Liver (tissue), 9 donors: ENCODE measurements around the gene GALNTL6. TPM values are rescaled to one million over a fixed set of nuclear protein-coding genes. Genes with fewer than 3 reads are reported as not detected.

ENCODE experiments used
- DNase-seq: peaks from one replicate; pipeline ENCODE4 v3.0.0-alpha.2; 2017; ENCODE audit warnings: low spot score
- H3K27ac ChIP-seq, 2 donors: one replicate each; pipeline ENCODE4 v1.7.0; 2013; ENCODE audit warnings: inconsistent platforms in 2 of 2, low read length in 2 of 2, control low read depth in 1 of 2, low read depth in 1 of 2, mild to moderate bottlenecking in 1 of 2
- H3K27me3 ChIP-seq, 4 donors: one replicate each; pipeline versions ENCODE4 v1.6.1 to v1.7.0; 2013; ENCODE audit warnings: low read length in 3 of 4, inconsistent platforms in 1 of 4, mild to moderate bottlenecking in 1 of 4, moderate library complexity in 1 of 4; ENCODE audit not compliant: control insufficient read depth in 4 of 4, insufficient read depth in 4 of 4
- H3K36me3 ChIP-seq, 4 donors: one replicate each; pipeline versions ENCODE4 v1.6.1 to v1.7.0; 2013; ENCODE audit warnings: low read length in 3 of 4, mild to moderate bottlenecking in 3 of 4, low read depth in 1 of 4, moderate library complexity in 1 of 4; ENCODE audit not compliant: control insufficient read depth in 4 of 4, insufficient read depth in 3 of 4
- H3K4me1 ChIP-seq, 4 donors: one replicate each; pipeline versions ENCODE4 v1.6.1 to v1.7.0; 2013; ENCODE audit warnings: low read length in 3 of 4, mild to moderate bottlenecking in 3 of 4, moderate library complexity in 1 of 4; ENCODE audit not compliant: control insufficient read depth in 4 of 4, insufficient read depth in 4 of 4
- H3K4me3 ChIP-seq, 3 donors: one replicate each; pipeline versions ENCODE4 v1.6.1 to v1.7.0; 2013; ENCODE audit warnings: low read length in 3 of 3, control low read depth in 1 of 3, low read depth in 1 of 3, mild to moderate bottlenecking in 1 of 3
- H3K9ac ChIP-seq, 2 donors: one replicate each; pipeline ENCODE4 v1.7.0; 2013; ENCODE audit warnings: low read length in 2 of 2, mild to moderate bottlenecking in 2 of 2, moderate library complexity in 2 of 2, control low read depth in 1 of 2, low read depth in 1 of 2
- H3K9me3 ChIP-seq, 4 donors: one replicate each; pipeline versions ENCODE4 v1.6.1 to v1.7.0; 2013; ENCODE audit warnings: low read length in 3 of 4; ENCODE audit not compliant: control insufficient read depth in 4 of 4
- ATF3 ChIP-seq: IDR thresholded peaks from 2 replicates; pipeline ENCODE4 v1.6.1; 2016; ENCODE audit warnings: antibody characterized with exemption
- CTCF ChIP-seq: fragments of 150-350 bp; IDR thresholded peaks from 2 replicates; pipeline ENCODE4 v1.5.1; 2017; ENCODE audit warnings: improper control_type of control experiment, low read depth, low read length; ENCODE audit not compliant: missing input control
- EGR1 ChIP-seq, 2 donors: IDR thresholded peaks; 2 replicates each; pipeline ENCODE4 v1.6.1; 2016 to 2018; ENCODE audit warnings: antibody characterized with exemption in 2 of 2, low read depth in 2 of 2
- GABPA ChIP-seq, 2 donors: IDR thresholded peaks in 1 of 2; conservative IDR thresholded peaks in 1 of 2; 2 replicates each; pipeline ENCODE4 v1.6.1; 2016; ENCODE audit warnings: antibody characterized with exemption in 2 of 2, mild to moderate bottlenecking in 1 of 2, moderate library complexity in 1 of 2
- JUND ChIP-seq, 2 donors: IDR thresholded peaks; 2 replicates each; pipeline ENCODE4 v1.6.1; 2016; ENCODE audit warnings: antibody characterized with exemption in 2 of 2
- NR2F2 ChIP-seq: IDR thresholded peaks from 2 replicates; pipeline ENCODE4 v1.6.1; 2016; ENCODE audit warnings: antibody characterized with exemption
- RAD21 ChIP-seq, 2 donors: IDR thresholded peaks; 2 replicates each; pipeline ENCODE4 v1.6.1; 2016; ENCODE audit warnings: antibody characterized with exemption in 2 of 2, mild to moderate bottlenecking in 2 of 2
- RXRA ChIP-seq, 2 donors: IDR thresholded peaks; 2 replicates each; pipeline ENCODE4 v1.6.1; 2017 to 2018; ENCODE audit warnings: antibody characterized with exemption in 2 of 2, mild to moderate bottlenecking in 1 of 2
- SP1 ChIP-seq: IDR thresholded peaks from 2 replicates; pipeline ENCODE4 v1.6.1; 2018; ENCODE audit warnings: antibody characterized with exemption, mild to moderate bottlenecking
- TAF1 ChIP-seq: conservative IDR thresholded peaks from 2 replicates; pipeline ENCODE4 v1.6.1; 2016; ENCODE audit warnings: antibody characterized with exemption, mild to moderate bottlenecking
- YY1 ChIP-seq: IDR thresholded peaks from 2 replicates; pipeline ENCODE4 v1.6.1; 2016; ENCODE audit warnings: antibody characterized with exemption, mild to moderate bottlenecking
- WGBS: extraction: QIAGEN DNeasy Blood & Tissue Kit; methylation state at CpG from one replicate; pipeline ENCODE4 v1.1.7; 2013; 5-methylcytosine and 5-hydroxymethylcytosine counted together
- polyA plus RNA-seq, 2 donors: library from polyadenylated mRNA; stranded (reverse) in 1 of 2; unstranded in 1 of 2; fragments of 200-250 nt in 1 of 2; fragments of >200 nt in 1 of 2; fragmentation: Nextera tagmentation in 1 of 2; extraction: Ambion mirVana in 1 of 2; gene quantifications; one replicate each; pipeline versions ENCODE4 v1.2.1 to v1.2.3, GENCODE V29; 2013 to 2015
- total RNA-seq, 2 donors: library from RNA; depleted of rRNA; stranded (reverse); fragments of >200 nt; gene quantifications; one replicate each; pipeline ENCODE4 v1.2.3, GENCODE V29; 2014
- TF ChIP-seq, protein P1 (sequence below): IDR thresholded peaks from 2 replicates; pipeline ENCODE4 v1.6.1; 2016; ENCODE audit warnings: antibody characterized with exemption
- TF ChIP-seq, protein P2 (sequence below): IDR thresholded peaks from 2 replicates; pipeline ENCODE4 v1.6.1; 2016; ENCODE audit warnings: antibody characterized with exemption, mild to moderate bottlenecking
- TF ChIP-seq, protein P3 (sequence below): IDR thresholded peaks from 2 replicates; pipeline ENCODE4 v1.6.1; 2016; ENCODE audit warnings: antibody characterized with exemption
- donor health status: healthy.
- donor health status: healthy.
- donor health status: healthy.
- donor health status: healthy.
- donor health status: healthy.

Gene GALNTL6
- total and polyA plus RNA-seq, 4 donors: 0.06 to 0.08 TPM; not detected in 2

DNA sequence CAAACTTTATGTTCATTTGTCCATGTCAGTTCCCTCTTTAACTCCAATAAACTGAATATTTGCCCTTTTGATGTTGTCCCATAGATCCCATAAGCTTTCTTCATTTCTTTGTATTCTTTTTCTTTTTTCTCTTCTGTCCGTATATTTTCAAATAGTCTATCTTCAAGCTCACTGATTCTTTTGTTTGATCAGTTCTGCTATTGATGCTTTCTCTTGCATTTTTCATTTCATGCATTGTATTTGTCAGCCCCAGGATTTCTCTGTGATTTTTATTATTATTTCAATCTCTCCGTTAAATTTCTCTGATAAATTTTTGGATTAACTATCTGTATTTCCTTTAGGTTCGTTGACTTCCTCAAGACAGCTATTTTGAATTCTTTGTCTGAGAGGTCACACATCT lies 1082.5 kb downstream of the GALNTL6 start (continued):
- TF ChIP-seq, protein P1, sequence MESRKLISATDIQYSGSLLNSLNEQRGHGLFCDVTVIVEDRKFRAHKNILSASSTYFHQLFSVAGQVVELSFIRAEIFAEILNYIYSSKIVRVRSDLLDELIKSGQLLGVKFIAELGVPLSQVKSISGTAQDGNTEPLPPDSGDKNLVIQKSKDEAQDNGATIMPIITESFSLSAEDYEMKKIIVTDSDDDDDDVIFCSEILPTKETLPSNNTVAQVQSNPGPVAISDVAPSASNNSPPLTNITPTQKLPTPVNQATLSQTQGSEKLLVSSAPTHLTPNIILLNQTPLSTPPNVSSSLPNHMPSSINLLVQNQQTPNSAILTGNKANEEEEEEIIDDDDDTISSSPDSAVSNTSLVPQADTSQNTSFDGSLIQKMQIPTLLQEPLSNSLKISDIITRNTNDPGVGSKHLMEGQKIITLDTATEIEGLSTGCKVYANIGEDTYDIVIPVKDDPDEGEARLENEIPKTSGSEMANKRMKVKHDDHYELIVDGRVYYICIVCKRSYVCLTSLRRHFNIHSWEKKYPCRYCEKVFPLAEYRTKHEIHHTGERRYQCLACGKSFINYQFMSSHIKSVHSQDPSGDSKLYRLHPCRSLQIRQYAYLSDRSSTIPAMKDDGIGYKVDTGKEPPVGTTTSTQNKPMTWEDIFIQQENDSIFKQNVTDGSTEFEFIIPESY: no peak

- H3K4me3 ChIP-seq: no peak overlapping the region
- H3K36me3 ChIP-seq: no peaks in the 10 kb centered on the region
- WGBS: 78% methylated on average over 3 of the region's 3 CpGs
- no peak for DNase-seq
- H3K9ac ChIP-seq: no peak overlapping the region
- TF ChIP-seq CTCF (no peak), EGR1 (IDR thresholded peaks at IDR 0.05; ENCODE audit: low read depth in 2 of 2) (no peak), ATF3 (no peak), RAD21 (IDR thresholded peaks at IDR 0.05) (no peak), GABPA (IDR thresholded peaks at IDR 0.05 in 1 of 2, conservative IDR thresholded peaks at IDR 0.05 in 1 of 2) (no peak), YY1 (no peak), RXRA (IDR thresholded peaks at IDR 0.05) (no peak), TAF1 (no peak)
- TF ChIP-seq, protein P2, sequence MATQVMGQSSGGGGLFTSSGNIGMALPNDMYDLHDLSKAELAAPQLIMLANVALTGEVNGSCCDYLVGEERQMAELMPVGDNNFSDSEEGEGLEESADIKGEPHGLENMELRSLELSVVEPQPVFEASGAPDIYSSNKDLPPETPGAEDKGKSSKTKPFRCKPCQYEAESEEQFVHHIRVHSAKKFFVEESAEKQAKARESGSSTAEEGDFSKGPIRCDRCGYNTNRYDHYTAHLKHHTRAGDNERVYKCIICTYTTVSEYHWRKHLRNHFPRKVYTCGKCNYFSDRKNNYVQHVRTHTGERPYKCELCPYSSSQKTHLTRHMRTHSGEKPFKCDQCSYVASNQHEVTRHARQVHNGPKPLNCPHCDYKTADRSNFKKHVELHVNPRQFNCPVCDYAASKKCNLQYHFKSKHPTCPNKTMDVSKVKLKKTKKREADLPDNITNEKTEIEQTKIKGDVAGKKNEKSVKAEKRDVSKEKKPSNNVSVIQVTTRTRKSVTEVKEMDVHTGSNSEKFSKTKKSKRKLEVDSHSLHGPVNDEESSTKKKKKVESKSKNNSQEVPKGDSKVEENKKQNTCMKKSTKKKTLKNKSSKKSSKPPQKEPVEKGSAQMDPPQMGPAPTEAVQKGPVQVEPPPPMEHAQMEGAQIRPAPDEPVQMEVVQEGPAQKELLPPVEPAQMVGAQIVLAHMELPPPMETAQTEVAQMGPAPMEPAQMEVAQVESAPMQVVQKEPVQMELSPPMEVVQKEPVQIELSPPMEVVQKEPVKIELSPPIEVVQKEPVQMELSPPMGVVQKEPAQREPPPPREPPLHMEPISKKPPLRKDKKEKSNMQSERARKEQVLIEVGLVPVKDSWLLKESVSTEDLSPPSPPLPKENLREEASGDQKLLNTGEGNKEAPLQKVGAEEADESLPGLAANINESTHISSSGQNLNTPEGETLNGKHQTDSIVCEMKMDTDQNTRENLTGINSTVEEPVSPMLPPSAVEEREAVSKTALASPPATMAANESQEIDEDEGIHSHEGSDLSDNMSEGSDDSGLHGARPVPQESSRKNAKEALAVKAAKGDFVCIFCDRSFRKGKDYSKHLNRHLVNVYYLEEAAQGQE: no peak
- TF ChIP-seq, protein P3, sequence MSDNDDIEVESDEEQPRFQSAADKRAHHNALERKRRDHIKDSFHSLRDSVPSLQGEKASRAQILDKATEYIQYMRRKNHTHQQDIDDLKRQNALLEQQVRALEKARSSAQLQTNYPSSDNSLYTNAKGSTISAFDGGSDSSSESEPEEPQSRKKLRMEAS: no peak
- H3K27ac ChIP-seq: no peak overlapping the region
- no peaks in the 10 kb centered on the region for H3K27me3 ChIP-seq
- no peaks in the 10 kb centered on the region for H3K4me1 ChIP-seq
- peaks cover 0 to 2% (median 0%) of the 10 kb centered on the region in 4 donors for H3K9me3 ChIP-seq
These were observed 1083.8 kb downstream of the GALNTL6 start for GRCh38 chr4:172897046-172897445.

DNA sequence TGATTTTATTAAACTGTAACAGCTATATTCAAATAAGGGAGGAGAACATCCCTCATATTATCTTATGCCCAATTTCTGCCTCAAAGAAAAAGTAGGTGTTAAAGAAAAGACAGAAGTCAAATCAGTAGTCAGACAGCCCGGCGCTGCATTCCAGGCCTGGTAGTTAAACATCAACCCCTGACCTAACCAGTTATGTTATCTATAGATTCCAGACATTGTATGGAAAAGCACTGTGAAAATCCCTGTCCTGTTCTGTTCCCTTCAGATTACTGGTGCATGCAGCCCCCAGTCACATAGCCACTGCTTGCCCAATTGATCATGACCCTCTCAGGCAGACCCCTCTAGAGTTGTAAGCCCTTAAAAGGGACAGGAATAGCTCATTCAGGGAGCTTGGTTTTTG lies 1085.5 kb downstream of the GALNTL6 start:
- peaks cover 0 to 2% (median 0%) of the 10 kb centered on the region in 4 donors for H3K9me3 ChIP-seq
- no peak overlapping the region for H3K4me3 ChIP-seq
- H3K9ac ChIP-seq: no peak overlapping the region
- WGBS: 71% methylated on average over 2 of the region's 2 CpGs
- no peaks in the 10 kb centered on the region for H3K36me3 ChIP-seq
- no peak overlapping the region for H3K27ac ChIP-seq
- no peaks in the 10 kb centered on the region for H3K27me3 ChIP-seq
- DNase-seq: no peak
- TF ChIP-seq RXRA (IDR thresholded peaks at IDR 0.05) (no peak), CTCF (no peak), JUND (IDR thresholded peaks at IDR 0.05) (no peak), SP1 (no peak), EGR1 (IDR thresholded peaks at IDR 0.05; ENCODE audit: low read depth in 2 of 2) (no peak), NR2F2 (no peak)
- H3K4me1 ChIP-seq: no peaks in the 10 kb centered on the region
